Ishikawa (cell line): ENCODE measurements around the gene BLOC1S2.
A peak's percentile ranks its signal among the peaks of the same experiment; 100 is the strongest.

ENCODE experiments used
- CEBPB ChIP-seq: IDR thresholded peaks from 2 replicates; pipeline ENCODE4 v1.6.1; 2012
- CREB1 ChIP-seq: IDR thresholded peaks from 2 replicates; pipeline ENCODE4 v1.6.1; 2012; ENCODE audit warnings: low read depth
- EGR1 ChIP-seq: IDR thresholded peaks from 2 replicates; pipeline ENCODE4 v1.6.1; 2012
- EP300 ChIP-seq: IDR thresholded peaks from 2 replicates; pipeline ENCODE4 v1.6.1; 2012; ENCODE audit warnings: borderline replicate concordance
- FOXM1 ChIP-seq: IDR thresholded peaks from 2 replicates; pipeline ENCODE4 v1.6.1; 2012; ENCODE audit warnings: low read depth, borderline replicate concordance
- MAX ChIP-seq: IDR thresholded peaks from 2 replicates; pipeline ENCODE4 v1.6.1; 2012
- NFIC ChIP-seq: IDR thresholded peaks from 2 replicates; pipeline ENCODE4 v1.6.1; 2012
- RAD21 ChIP-seq: IDR thresholded peaks from 2 replicates; pipeline ENCODE4 v1.6.1; 2012; ENCODE audit warnings: low read depth
- REST ChIP-seq: IDR thresholded peaks from 2 replicates; pipeline ENCODE4 v1.6.1; 2012; ENCODE audit warnings: low read depth, mild to moderate bottlenecking
- TAF1 ChIP-seq: IDR thresholded peaks from 2 replicates; pipeline ENCODE4 v1.6.1; 2012; ENCODE audit warnings: low read depth, mild to moderate bottlenecking
- TCF12 ChIP-seq: IDR thresholded peaks from 2 replicates; pipeline ENCODE4 v1.6.1; 2012; ENCODE audit warnings: low read depth
- TEAD4 ChIP-seq: IDR thresholded peaks from 2 replicates; pipeline ENCODE4 v1.6.1; 2012
- USF1 ChIP-seq: IDR thresholded peaks from 2 replicates; pipeline ENCODE4 v1.6.1; 2012
- YY1 ChIP-seq: IDR thresholded peaks from 2 replicates; pipeline ENCODE4 v1.6.1; 2012; ENCODE audit warnings: low read depth
- ZBTB7A ChIP-seq: IDR thresholded peaks from 2 replicates; pipeline ENCODE4 v1.6.1; 2012; ENCODE audit warnings: low read depth

The BLOC1S2 gene

GRCh38 chr10:100286051-100287033 lies at the start of gene BLOC1S2:
Gene BLOC1S2, minus strand, starts transcription at chr10:100286680. Its CDS starts 21 bp downstream, at chr10:100286659.
- TF ChIP-seq TEAD4, result peak; percentile 17; the same call in 1 of the 2 replicates
- no peak for TF ChIP-seq USF1
- TF ChIP-seq MAX, result peak; percentile 38
- TF ChIP-seq RAD21, result no peak
- no peak for TF ChIP-seq REST
- TF ChIP-seq NFIC, result no peak; the same call in 1 of the 2 replicates
- no peak for TF ChIP-seq FOXM1
- TF ChIP-seq TAF1, result peak; percentile 98
- no peak for TF ChIP-seq EP300
- no peak for TF ChIP-seq CREB1
- no peak for TF ChIP-seq CEBPB
- peak; percentile 73; the same call in 1 of the 2 replicates for TF ChIP-seq TCF12
- no peak for TF ChIP-seq ZBTB7A
- peak; percentile 94 for TF ChIP-seq YY1
- TF ChIP-seq EGR1, result peak; percentile 41; the same call in 1 of the 2 replicates

- TF ChIP-seq CEBPB, result no peak
- no peak for TF ChIP-seq FOXM1
- TF ChIP-seq TEAD4, result no peak
- no peak for TF ChIP-seq YY1
- TF ChIP-seq REST, result no peak
- no peak for TF ChIP-seq TCF12
- TF ChIP-seq EGR1, result no peak
- no peak for TF ChIP-seq EP300
- no peak for TF ChIP-seq USF1
- no peak for TF ChIP-seq TAF1
- TF ChIP-seq ZBTB7A, result no peak
- TF ChIP-seq RAD21, result no peak
- no peak for TF ChIP-seq CREB1
- no peak for TF ChIP-seq NFIC
- no peak for TF ChIP-seq MAX
Measured at GRCh38 chr10:100334762-100335161, 48.3 kb upstream of the BLOC1S2 start.

GRCh38 chr10:100333661-100334440 lies 47.4 kb upstream of the BLOC1S2 start:
- TF ChIP-seq TEAD4, result no peak
- no peak for TF ChIP-seq CEBPB
- TF ChIP-seq RAD21, result no peak
- no peak for TF ChIP-seq TCF12
- TF ChIP-seq USF1, result no peak

GRCh38 chr10:100333106-100333505 lies 46.6 kb upstream of the BLOC1S2 start:
- TF ChIP-seq EGR1 (no peak), USF1 (no peak), NFIC (no peak), REST (no peak)
